Mesendoderm (in vitro differentiated cells): ENCODE data around the gene IL25.

Experiments used
- DNase-seq: peaks from one replicate; pipeline ENCODE4 v3.0.0; 2013
- H2AK5ac ChIP-seq: 2 replicates; pipeline ENCODE4 v1.6.1; 2013; ENCODE audit warnings: low read length, inconsistent platforms
- H2BK120ac ChIP-seq: 2 replicates; pipeline ENCODE4 v1.6.1; 2013; ENCODE audit warnings: low read depth, mild to moderate bottlenecking, low read length, moderate library complexity, mixed read lengths
- H2BK15ac ChIP-seq: replicated peaks from 2 replicates; pipeline ENCODE4 v1.6.1; 2013; ENCODE audit warnings: low read depth, mild to moderate bottlenecking, moderate library complexity
- H2BK5ac ChIP-seq: 2 replicates; pipeline ENCODE4 v1.6.1; 2013; ENCODE audit warnings: low read length, inconsistent platforms
- H3K18ac ChIP-seq: 2 replicates; pipeline ENCODE4 v1.6.1; 2013; ENCODE audit warnings: mild to moderate bottlenecking, low read length, mixed read lengths
- H3K23ac ChIP-seq: one replicate; pipeline ENCODE4 v1.6.1; 2013; ENCODE audit warnings: low read length
- H3K27ac ChIP-seq: 2 replicates; pipeline ENCODE4 v1.5.1; 2013; ENCODE audit warnings: low read depth, mild to moderate bottlenecking, inconsistent platforms, low read length, moderate library complexity
- H3K27me3 ChIP-seq: 2 replicates; pipeline ENCODE4 v1.6.1; 2013; ENCODE audit warnings: low read length, control low read depth, mild to moderate bottlenecking, inconsistent platforms; ENCODE audit not compliant: insufficient read depth, poor library complexity
- H3K36me3 ChIP-seq: 2 replicates; pipeline ENCODE4 v1.6.1; 2013; ENCODE audit warnings: low read length, inconsistent platforms; ENCODE audit not compliant: control insufficient read depth, insufficient read depth
- H3K4ac ChIP-seq: one replicate; pipeline ENCODE4 v1.6.1; 2013; ENCODE audit warnings: low read depth, mild to moderate bottlenecking, low read length, moderate library complexity
- H3K4me1 ChIP-seq: 2 replicates; pipeline ENCODE4 v1.6.1; 2013; ENCODE audit warnings: low read depth, low read length, inconsistent platforms; ENCODE audit not compliant: control insufficient read depth
- H3K4me2 ChIP-seq: 2 replicates; pipeline ENCODE4 v1.6.1; 2013; ENCODE audit warnings: low read length
- H3K4me3 ChIP-seq: 2 replicates; pipeline ENCODE4 v1.5.1; 2013; ENCODE audit warnings: mild to moderate bottlenecking, low read length
- H3K56ac ChIP-seq: one replicate; pipeline ENCODE4 v1.6.1; 2013; ENCODE audit warnings: low read length
- H3K79me1 ChIP-seq: 2 replicates; pipeline ENCODE4 v1.6.1; 2013; ENCODE audit warnings: low read length, inconsistent platforms
- H3K79me2 ChIP-seq: 2 replicates; pipeline ENCODE4 v1.6.1; 2013; ENCODE audit warnings: mild to moderate bottlenecking, low read length; ENCODE audit not compliant: control insufficient read depth, insufficient read depth
- H3K9ac ChIP-seq: 2 replicates; pipeline ENCODE4 v1.6.1; 2013; ENCODE audit warnings: low read length, inconsistent platforms
- H4K5ac ChIP-seq: one replicate; pipeline ENCODE4 v1.6.1; 2013; ENCODE audit warnings: low read length
- H4K8ac ChIP-seq: one replicate; pipeline ENCODE4 v1.6.1; 2013; ENCODE audit warnings: low read depth, mild to moderate bottlenecking, control low read depth, low read length, moderate library complexity
- WGBS: extraction: QIAGEN DNeasy Blood & Tissue Kit; methylation state at CpG from one replicate; pipeline ENCODE4 v1.1.7; 2013; ENCODE audit warnings: low lambda C conversion rate, missing lambda C conversion rate; ENCODE audit not compliant: insufficient coverage; ENCODE audit errors: extremely low coverage; 5-methylcytosine and 5-hydroxymethylcytosine counted together

Gene IL25

DNA sequence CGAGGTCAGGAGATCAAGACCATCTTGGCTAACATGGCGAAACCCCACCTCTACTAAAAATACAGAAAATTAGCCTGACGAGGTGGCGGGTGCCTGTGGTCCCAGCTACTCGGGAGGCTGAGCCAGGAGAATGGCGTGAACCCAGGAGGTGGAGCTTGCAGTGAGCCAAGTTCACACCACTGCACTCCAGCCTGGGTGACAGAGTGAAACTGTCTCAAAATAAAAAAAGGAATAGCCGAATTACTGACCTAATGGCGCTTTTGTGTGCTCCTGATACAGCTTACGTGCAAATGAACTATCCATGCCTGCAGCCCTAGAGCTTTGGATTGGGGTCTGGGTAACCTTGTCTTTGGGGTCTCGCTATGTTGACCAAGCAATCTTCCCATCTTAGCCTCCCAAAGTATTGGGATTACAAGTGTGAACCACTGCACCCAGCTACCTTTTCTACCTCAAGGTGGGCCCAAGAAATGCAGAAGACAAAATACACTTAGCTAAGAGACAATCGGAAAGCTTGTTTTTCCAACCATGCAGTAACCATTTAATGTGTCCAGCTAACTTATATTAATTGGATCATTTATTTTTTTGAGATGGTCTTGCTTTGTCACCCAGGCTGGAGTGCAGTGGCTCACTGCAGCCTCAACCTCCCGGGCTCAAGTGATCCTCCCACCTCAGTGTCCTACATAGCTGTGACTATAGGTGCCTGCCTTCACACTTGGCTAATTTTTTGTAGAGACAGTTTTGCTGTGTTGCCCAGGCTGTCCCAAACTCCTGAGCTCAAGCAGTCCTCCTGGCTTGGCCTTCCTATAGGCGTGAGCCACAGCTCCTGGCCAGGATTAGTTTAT lies 45.9 kb upstream of the IL25 start:
- H4K8ac ChIP-seq, result no peak overlapping the region
- no peak overlapping the region for H3K27ac ChIP-seq
- H3K27me3 ChIP-seq, result no peaks in the 10 kb centered on the region
- no peak overlapping the region for H2AK5ac ChIP-seq
- H3K79me1 ChIP-seq, result peaks cover 7% of the 10 kb centered on the region
- H4K5ac ChIP-seq, result no peak overlapping the region
- no peak overlapping the region for H2BK5ac ChIP-seq
- H2BK120ac ChIP-seq, result no peak overlapping the region
- DNase-seq, result no peak
- no peak overlapping the region for H3K9ac ChIP-seq
- H3K4me2 ChIP-seq, result no peak overlapping the region
- H3K4me3 ChIP-seq, result no peak overlapping the region
- no peak overlapping the region for H3K18ac ChIP-seq
- no peak overlapping the region for H2BK15ac ChIP-seq
- no peak overlapping the region for H3K23ac ChIP-seq
- peaks cover 3% of the 10 kb centered on the region for H3K36me3 ChIP-seq
- no peak overlapping the region for H3K56ac ChIP-seq
- no peaks in the 10 kb centered on the region for H3K4me1 ChIP-seq
- H3K4ac ChIP-seq, result no peak overlapping the region
- no CpG with 5 or more reads among the region's 13 CpGs for WGBS
- peaks cover 18% of the 10 kb centered on the region for H3K79me2 ChIP-seq

- Histone ChIP-seq H3K56ac (no peak overlapping the region), H3K36me3 (peaks cover 3% of the 10 kb centered on the region), H3K27me3 (no peaks in the 10 kb centered on the region), H3K79me1 (peaks cover 4% of the 10 kb centered on the region), H3K79me2 (peaks cover 4% of the 10 kb centered on the region), H3K4me1 (no peaks in the 10 kb centered on the region), H4K8ac (no peak overlapping the region), H2BK5ac (no peak overlapping the region), H3K27ac (no peak overlapping the region), H3K18ac (no peak overlapping the region), H4K5ac (no peak overlapping the region), H3K23ac (no peak overlapping the region), H2BK120ac (no peak overlapping the region), H3K4ac (no peak overlapping the region), H2AK5ac (no peak overlapping the region), H3K4me2 (no peak overlapping the region), H3K9ac (no peak overlapping the region), H2BK15ac (no peak overlapping the region), H3K4me3 (no peak overlapping the region)
- DNase-seq, result peak; percentile 75
- no CpG with 5 or more reads among the region's 4 CpGs for WGBS
Measured at GRCh38 chr14:23327947-23328744, 44.5 kb upstream of the IL25 start.

- WGBS, result no CpG with 5 or more reads among the region's 5 CpGs
- Histone ChIP-seq H3K4me2 (no peak overlapping the region), H3K56ac (no peak overlapping the region), H3K27ac (no peak overlapping the region), H3K23ac (no peak overlapping the region), H2AK5ac (no peak overlapping the region), H3K79me1 (no peaks in the 10 kb centered on the region), H3K27me3 (no peaks in the 10 kb centered on the region), H2BK5ac (no peak overlapping the region), H3K4ac (no peak overlapping the region), H2BK120ac (no peak overlapping the region), H4K5ac (no peak overlapping the region), H3K36me3 (no peaks in the 10 kb centered on the region), H4K8ac (no peak overlapping the region), H3K18ac (no peak overlapping the region), H3K4me3 (no peak overlapping the region), H3K9ac (no peak overlapping the region), H3K79me2 (no peaks in the 10 kb centered on the region), H3K4me1 (no peaks in the 10 kb centered on the region), H2BK15ac (no peak overlapping the region)
- DNase-seq, result no peak
Measured at GRCh38 chr14:23335623-23336022, 37.0 kb upstream of the IL25 start.

DNA sequence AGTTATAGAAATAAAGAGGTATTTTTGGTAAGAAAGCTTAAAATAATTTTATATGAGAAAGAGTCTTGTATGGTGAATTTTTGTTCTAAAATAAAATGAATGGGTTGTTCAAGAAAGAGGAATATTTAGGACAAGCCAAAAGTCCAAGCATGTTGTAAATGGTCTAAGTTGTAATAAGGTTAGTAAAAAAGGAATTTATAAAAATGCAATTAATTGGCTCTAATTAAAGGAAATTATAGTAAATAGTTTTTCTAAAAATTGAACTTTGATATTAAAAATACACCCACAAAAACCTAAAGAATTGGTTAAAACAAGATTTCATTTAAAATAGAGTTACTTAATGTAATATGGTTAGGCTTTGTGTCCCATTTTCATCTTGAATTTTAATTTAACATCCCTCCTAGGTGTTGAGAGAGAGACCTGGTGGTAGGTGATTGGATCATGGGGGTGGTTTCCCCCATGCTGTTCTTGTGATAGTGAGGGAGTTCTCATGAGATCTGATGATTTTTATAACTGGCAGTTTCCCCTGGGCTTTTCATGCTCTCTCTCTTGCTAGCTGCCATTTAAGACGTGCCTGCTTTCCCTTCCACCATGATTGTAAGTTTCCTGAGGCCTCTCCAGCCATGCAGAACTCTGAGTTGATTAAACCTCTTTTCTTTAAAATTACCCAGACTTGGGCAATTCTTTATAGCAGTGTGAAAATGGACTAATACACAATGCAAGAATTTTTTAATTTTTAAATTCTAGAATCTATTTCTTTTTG lies 32.9 kb upstream of the IL25 start:
- Histone ChIP-seq H3K27me3 (no peaks in the 10 kb centered on the region), H2BK5ac (no peak overlapping the region), H2BK120ac (no peak overlapping the region), H3K4ac (no peak overlapping the region), H3K18ac (no peak overlapping the region), H2BK15ac (no peak overlapping the region), H3K27ac (no peak overlapping the region), H3K79me2 (no peaks in the 10 kb centered on the region), H3K79me1 (no peaks in the 10 kb centered on the region), H3K23ac (no peak overlapping the region), H3K56ac (no peak overlapping the region), H3K36me3 (no peaks in the 10 kb centered on the region), H3K9ac (no peak overlapping the region), H4K5ac (no peak overlapping the region), H3K4me3 (no peak overlapping the region), H3K4me1 (no peaks in the 10 kb centered on the region), H2AK5ac (no peak overlapping the region), H4K8ac (no peak overlapping the region), H3K4me2 (no peak overlapping the region)
- DNase-seq, result peak; percentile 50
- WGBS, result no CpG with 5 or more reads among the region's 1 CpG

GRCh38 chr14:23344481-23344880 lies 28.1 kb upstream of the IL25 start:
- no peak overlapping the region for H4K5ac ChIP-seq
- H3K4me1 ChIP-seq, result no peaks in the 10 kb centered on the region
- DNase-seq, result no peak

More at GRCh38 chr14:23344481-23344880, 28.1 kb upstream of the IL25 start:
- Histone ChIP-seq H2BK15ac (no peak overlapping the region), H3K79me1 (no peaks in the 10 kb centered on the region), H3K9ac (no peak overlapping the region), H3K4me3 (no peak overlapping the region), H3K27ac (no peak overlapping the region), H2BK5ac (no peak overlapping the region), H3K36me3 (no peaks in the 10 kb centered on the region), H3K4me2 (no peak overlapping the region), H3K56ac (no peak overlapping the region), H2BK120ac (no peak overlapping the region), H2AK5ac (no peak overlapping the region), H3K4ac (no peak overlapping the region), H3K23ac (no peak overlapping the region), H4K8ac (no peak overlapping the region), H3K79me2 (no peaks in the 10 kb centered on the region), H3K27me3 (no peaks in the 10 kb centered on the region), H3K18ac (no peak overlapping the region)
- WGBS, result no CpG with 5 or more reads among the region's 3 CpGs
